Karpas-422 (cell line): ENCODE results near the gene UBE3D. TPM values are rescaled to one million over a fixed set of nuclear protein-coding genes. Genes with fewer than 3 reads are reported as not detected.

ENCODE experiments used
- DNase-seq: peaks from one replicate; pipeline ENCODE4 v3.0.0-alpha.2; 2015
- H2AFZ ChIP-seq: fragments of 200-600 bp; sonication (generic); 2 replicates; pipeline ENCODE4 v1.6.1; 2014; ENCODE audit warnings: antibody characterized with exemption, low read length, mixed read lengths
- H3K27ac ChIP-seq: fragments of 200-600 bp; sonication (generic); 2 replicates; pipeline ENCODE4 v1.5.1; 2014; ENCODE audit warnings: mild to moderate bottlenecking, low read length, moderate library complexity
- H3K27me3 ChIP-seq: fragments of 200-600 bp; sonication (generic); 2 replicates; pipeline ENCODE4 v1.6.1; 2014; ENCODE audit warnings: low read length, mixed read lengths
- H3K36me3 ChIP-seq: fragments of 200-600 bp; sonication (generic); 2 replicates; pipeline ENCODE4 v1.6.1; 2014; ENCODE audit warnings: low read length, mixed read lengths; ENCODE audit not compliant: insufficient read depth
- H3K4me1 ChIP-seq: fragments of 200-600 bp; sonication (generic); 2 replicates; pipeline ENCODE4 v1.6.1; 2014; ENCODE audit warnings: mild to moderate bottlenecking, low read length, mixed read lengths
- H3K4me2 ChIP-seq: fragments of 200-600 bp; sonication (generic); 2 replicates; pipeline ENCODE4 v1.6.1; 2014; ENCODE audit warnings: low read length, low read depth, mild to moderate bottlenecking; ENCODE audit not compliant: poor library complexity, severe bottlenecking
- H3K4me3 ChIP-seq: fragments of 200-600 bp; sonication (generic); 2 replicates; pipeline ENCODE4 v1.5.1; 2014; ENCODE audit warnings: mild to moderate bottlenecking, antibody characterized with exemption, low read length, mixed read lengths
- H3K79me2 ChIP-seq: fragments of 200-600 bp; sonication (generic); 2 replicates; pipeline ENCODE4 v1.6.1; 2014; ENCODE audit warnings: mild to moderate bottlenecking, low read length, mixed read lengths
- H3K9ac ChIP-seq: fragments of 200-600 bp; sonication (generic); 2 replicates; pipeline ENCODE4 v1.6.0; 2014; ENCODE audit warnings: low read length
- H3K9me2 ChIP-seq: fragments of 200-600 bp; sonication (generic), shearing (Covaris generic); replicated peaks from 2 replicates; pipeline ENCODE4 v1.6.0; 2014; ENCODE audit warnings: mild to moderate bottlenecking, low read length, moderate library complexity; ENCODE audit not compliant: insufficient read depth
- H3K9me3 ChIP-seq: fragments of 300-700, 200-600 bp; sonication (generic); 2 replicates; pipeline ENCODE4 v1.6.1; 2014; ENCODE audit warnings: low read length, mixed read lengths
- H4K20me1 ChIP-seq: fragments of 200-600 bp; sonication (generic); 2 replicates; pipeline ENCODE4 v1.6.1; 2014; ENCODE audit warnings: mild to moderate bottlenecking, antibody characterized with exemption, low read length, low read depth; ENCODE audit not compliant: insufficient read depth
- total RNA-seq: library from RNA; depleted of rRNA; stranded (reverse); fragments of >200 nt; shearing (Covaris generic); gene quantifications from 2 replicates; pipeline ENCODE4 v1.2.3, GENCODE V29; 2014; ENCODE audit warnings: low replicate concordance

UBE3D gene
- total RNA-seq, 1 experiment from 2014 or later = 25.1 TPM

- no peak overlapping the region for H3K4me2 ChIP-seq
- H2AFZ ChIP-seq = no peak overlapping the region
- no peak overlapping the region for H3K27ac ChIP-seq
- no peak for DNase-seq
- 0 out of 2 replicates have a peak, but pooled peaks cover 4% of the 10 kb centered on the region for H3K4me1 ChIP-seq
- no peaks in the 10 kb centered on the region for H3K27me3 ChIP-seq
- H3K36me3 ChIP-seq = no peaks in the 10 kb centered on the region
- no peaks in the 10 kb centered on the region for H3K9me3 ChIP-seq
- peaks cover 23% of the 10 kb centered on the region for H3K79me2 ChIP-seq
- H3K9me2 ChIP-seq = no peaks in the 10 kb centered on the region
- no peaks in the 10 kb centered on the region for H4K20me1 ChIP-seq
- H3K9ac ChIP-seq = no peak overlapping the region
- H3K4me3 ChIP-seq = no peak overlapping the region
Observed at GRCh38 chr6:82963191-82963925, 102.3 kb downstream of the UBE3D start.

GRCh38 chr6:82959385-82959941, 106.2 kb downstream of the UBE3D start:
- no peaks in the 10 kb centered on the region for H3K36me3 ChIP-seq
- no peaks in the 10 kb centered on the region for H4K20me1 ChIP-seq
- no peak overlapping the region for H2AFZ ChIP-seq
- H3K27me3 ChIP-seq = no peaks in the 10 kb centered on the region
- no peak for DNase-seq
- H3K4me3 ChIP-seq = no peak overlapping the region
- H3K79me2 ChIP-seq = peaks cover 18% of the 10 kb centered on the region
- H3K27ac ChIP-seq = no peak overlapping the region
- H3K4me2 ChIP-seq = no peak overlapping the region
- H3K9me3 ChIP-seq = no peaks in the 10 kb centered on the region
- H3K9me2 ChIP-seq = no peaks in the 10 kb centered on the region
- H3K4me1 ChIP-seq = peaks cover 27% of the 10 kb centered on the region
- no peak overlapping the region for H3K9ac ChIP-seq

GRCh38 chr6:82958551-82958950, 107.1 kb downstream of the UBE3D start:
- Histone ChIP-seq H3K27me3 (no peaks in the 10 kb centered on the region), H2AFZ (no peak overlapping the region), H3K9ac (no peak overlapping the region), H3K9me2 (no peaks in the 10 kb centered on the region), H3K79me2 (peaks cover 13% of the 10 kb centered on the region; the same call in 1 of the 2 replicates), H3K27ac (no peak overlapping the region), H3K36me3 (no peaks in the 10 kb centered on the region), H3K4me1 (peaks cover 35% of the 10 kb centered on the region), H3K4me2 (no peak overlapping the region), H3K9me3 (no peaks in the 10 kb centered on the region), H4K20me1 (no peaks in the 10 kb centered on the region), H3K4me3 (no peak overlapping the region)
- no peak for DNase-seq

DNA sequence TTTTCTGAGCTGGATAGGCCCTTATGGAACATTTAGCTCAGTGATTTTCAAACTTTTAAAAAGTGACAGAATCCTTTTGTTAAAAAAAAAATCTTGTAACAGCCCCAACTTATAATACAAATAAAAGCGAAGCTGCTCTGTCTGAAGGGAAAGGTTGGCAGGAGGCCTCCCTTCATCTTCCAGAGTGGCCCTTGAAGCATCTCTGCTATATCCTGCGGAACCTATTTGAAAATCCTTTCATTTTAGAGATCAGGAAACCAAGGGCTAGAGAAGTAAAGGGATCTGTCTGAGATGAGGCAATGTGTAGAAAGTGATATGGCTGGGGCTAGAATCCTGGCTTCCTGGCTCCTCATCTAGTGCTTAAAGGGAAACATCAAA, 107.8 kb downstream of the UBE3D start:
- Histone ChIP-seq H3K4me1 (peaks cover 37% of the 10 kb centered on the region), H4K20me1 (no peaks in the 10 kb centered on the region), H3K4me3 (no peak overlapping the region), H2AFZ (no peak overlapping the region), H3K27me3 (no peaks in the 10 kb centered on the region), H3K4me2 (no peak overlapping the region), H3K79me2 (peaks cover 8% of the 10 kb centered on the region; the same call in 1 of the 2 replicates), H3K27ac (peak overlapping the region; percentile 76), H3K9me2 (no peaks in the 10 kb centered on the region), H3K36me3 (no peaks in the 10 kb centered on the region), H3K9me3 (no peaks in the 10 kb centered on the region), H3K9ac (no peak overlapping the region)
- DNase-seq = no peak

DNA sequence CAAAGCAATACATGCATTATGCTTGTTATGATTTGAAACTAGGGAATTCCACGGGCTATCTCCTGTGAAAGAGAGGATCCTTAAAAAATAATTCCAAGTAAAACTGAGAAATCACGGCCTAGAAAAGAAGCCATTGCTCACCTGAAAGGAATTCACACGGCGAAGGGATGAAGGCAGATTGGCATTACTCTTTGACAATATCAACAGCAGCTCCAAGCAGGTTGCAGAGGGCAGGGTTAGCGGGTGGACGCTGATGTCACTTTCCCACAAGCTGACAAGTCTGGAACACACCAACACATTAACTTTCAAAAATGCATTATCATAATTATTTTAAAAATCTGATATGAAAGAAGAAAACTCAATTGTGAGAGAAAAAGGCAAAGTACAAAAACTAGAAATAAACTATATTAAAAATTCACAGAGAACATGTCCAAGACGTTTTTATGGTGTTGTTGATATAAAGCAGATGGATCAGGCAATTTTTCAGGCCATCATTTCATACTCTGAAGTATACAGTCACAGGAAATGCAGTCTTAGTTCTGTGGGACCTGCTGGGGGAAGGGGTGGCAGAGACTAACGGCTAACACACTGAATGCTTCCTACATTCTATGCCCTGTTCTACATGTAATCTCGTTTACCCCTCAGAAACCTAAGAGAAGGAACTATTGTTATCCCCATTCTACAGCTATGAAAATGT, 108.3 kb downstream of the UBE3D start:
- DNase-seq = no peak
- Histone ChIP-seq H3K9me3 (no peaks in the 10 kb centered on the region), H3K9ac (no peak overlapping the region), H3K79me2 (peaks cover 2% of the 10 kb centered on the region; the same call in 1 of the 2 replicates), H3K4me2 (no peak overlapping the region), H3K27me3 (no peaks in the 10 kb centered on the region), H2AFZ (no peak overlapping the region), H3K27ac (peak overlapping the region; percentile 76), H3K9me2 (no peaks in the 10 kb centered on the region), H3K36me3 (no peaks in the 10 kb centered on the region), H4K20me1 (no peaks in the 10 kb centered on the region), H3K4me1 (peaks cover 37% of the 10 kb centered on the region), H3K4me3 (no peak overlapping the region)

DNA sequence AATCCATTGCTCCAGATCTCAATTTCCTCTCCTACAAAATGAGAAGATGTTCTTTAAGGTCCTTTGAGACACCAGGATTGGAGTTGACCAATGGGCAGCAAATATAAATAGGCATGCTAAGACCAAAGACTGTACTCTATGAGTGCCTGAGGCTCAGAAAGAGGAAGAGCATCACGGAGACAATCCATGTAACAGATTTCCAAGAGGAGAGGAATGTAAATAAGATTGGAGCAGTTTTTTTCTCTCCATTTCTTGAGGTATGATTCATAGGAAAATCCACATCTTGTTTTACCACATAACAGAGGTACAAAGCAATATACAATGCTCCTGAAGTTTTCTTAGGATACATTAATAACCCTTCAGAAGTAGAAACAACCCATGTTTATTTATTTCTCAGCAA, 109.8 kb downstream of the UBE3D start:
- Histone ChIP-seq H3K4me3 (peak overlapping the region; percentile 28), H3K27me3 (no peaks in the 10 kb centered on the region), H3K4me1 (peaks cover 37% of the 10 kb centered on the region), H2AFZ (no peak overlapping the region), H3K79me2 (no peaks in the 10 kb centered on the region), H3K9me2 (no peaks in the 10 kb centered on the region), H3K4me2 (peak overlapping the region; percentile 65), H3K27ac (peak overlapping the region; percentile 90), H4K20me1 (no peaks in the 10 kb centered on the region), H3K36me3 (no peaks in the 10 kb centered on the region), H3K9me3 (no peaks in the 10 kb centered on the region), H3K9ac (peak overlapping the region; percentile 42; the same call in 1 of the 2 replicates)
- DNase-seq = no peak

DNA sequence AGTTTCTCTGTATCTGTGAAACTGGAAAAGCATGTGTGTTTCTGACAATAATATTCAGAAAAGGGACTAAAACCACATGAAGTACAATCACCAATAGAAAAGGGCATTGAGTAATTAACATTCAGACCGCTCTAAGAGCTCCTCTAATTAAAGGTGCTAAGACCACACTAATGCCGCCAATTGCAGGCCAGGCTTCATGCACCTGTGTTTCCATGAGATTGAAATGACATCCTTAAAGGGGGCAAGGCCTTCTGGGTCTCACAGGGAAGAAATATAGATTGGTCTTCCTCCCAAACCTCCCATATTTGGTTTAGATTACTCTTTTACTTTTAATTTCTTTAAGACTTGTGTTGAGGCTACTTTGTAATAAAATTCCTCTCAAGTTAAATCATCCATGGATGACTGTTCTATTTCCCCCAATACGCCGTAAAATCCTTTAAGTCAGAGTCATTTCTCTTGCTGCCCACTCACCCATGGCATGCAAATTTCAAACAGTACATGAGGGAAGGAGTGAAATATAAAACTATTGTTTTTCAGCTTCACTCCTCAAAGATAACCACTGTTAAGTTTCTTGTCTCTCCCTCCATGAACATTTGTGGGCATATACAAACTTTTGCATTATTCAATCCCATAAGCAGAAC, 110.6 kb downstream of the UBE3D start:
- Histone ChIP-seq H3K36me3 (no peaks in the 10 kb centered on the region), H3K4me1 (peaks cover 37% of the 10 kb centered on the region), H3K9ac (peak overlapping the region; percentile 42), H3K9me3 (no peaks in the 10 kb centered on the region), H3K4me2 (peak overlapping the region; percentile 65), H3K79me2 (0 out of 2 replicates have a peak, but pooled peaks cover 1% of the 10 kb centered on the region), H3K9me2 (no peaks in the 10 kb centered on the region), H4K20me1 (no peaks in the 10 kb centered on the region), H2AFZ (0 out of 2 replicates have a peak overlapping the region, but pooled peaks have one; percentile 14), H3K27me3 (no peaks in the 10 kb centered on the region), H3K27ac (peak overlapping the region; percentile 90), H3K4me3 (peak overlapping the region; percentile 28)
- DNase-seq = peak; percentile 73

GRCh38 chr6:82954356-82954755, 111.3 kb downstream of the UBE3D start:
- H4K20me1 ChIP-seq = no peaks in the 10 kb centered on the region
- no peaks in the 10 kb centered on the region for H3K9me2 ChIP-seq
- DNase-seq = no peak
- H3K9me3 ChIP-seq = no peaks in the 10 kb centered on the region
- H3K4me2 ChIP-seq = peak overlapping the region; percentile 65
- no peaks in the 10 kb centered on the region for H3K27me3 ChIP-seq
- no peak overlapping the region for H2AFZ ChIP-seq
- H3K27ac ChIP-seq = peak overlapping the region; percentile 90
- H3K4me1 ChIP-seq = peaks cover 37% of the 10 kb centered on the region
- peak overlapping the region; percentile 42 for H3K9ac ChIP-seq
- peak overlapping the region; percentile 28 for H3K4me3 ChIP-seq
- H3K79me2 ChIP-seq = 0 out of 2 replicates have a peak, but pooled peaks cover 3% of the 10 kb centered on the region
- no peaks in the 10 kb centered on the region for H3K36me3 ChIP-seq
